Frontal cortex (tissue), 4 donors: ENCODE measurements around the gene MYOF. TPM values are rescaled to one million over a fixed set of nuclear protein-coding genes. Genes with fewer than 3 reads are reported as not detected.

Source experiments
- DNase-seq, 2 donors: peaks; one replicate each; pipeline ENCODE4 v3.0.0; 2012; ENCODE audit warnings: low spot score in 2 of 2
- FAIRE-seq: peaks from 2 replicates; lab custom pipeline; 2012; peaks lifted over from hg19 to GRCh38; lab: Jason Lieb, UNC
- small RNA-seq: library from RNA; depleted of rRNA; stranded (forward); fragments of <200 nt; gene quantifications from one replicate; pipeline ENCODE3, GENCODE V24; 2014
- total RNA-seq: library from RNA; depleted of rRNA; stranded (reverse); fragments of >200 nt; gene quantifications from one replicate; pipeline ENCODE4 v1.2.3, GENCODE V29; 2014
- donor health status: control.
- donor health status: control.
- donor health status: control.

Gene MYOF
- total RNA-seq, 1 donor from 2014 or later = 2.9 TPM

GRCh38 chr10:93277360-93277759, 204.8 kb downstream of the MYOF start:
- no peak for FAIRE-seq
- no peak for DNase-seq

GRCh38 chr10:93274419-93274818, 207.7 kb downstream of the MYOF start:
- DNase-seq = no peak
- no peak for FAIRE-seq

- no peak for DNase-seq
- FAIRE-seq = no peak
Measured at GRCh38 chr10:93272884-93273675, 209.1 kb downstream of the MYOF start.

DNA sequence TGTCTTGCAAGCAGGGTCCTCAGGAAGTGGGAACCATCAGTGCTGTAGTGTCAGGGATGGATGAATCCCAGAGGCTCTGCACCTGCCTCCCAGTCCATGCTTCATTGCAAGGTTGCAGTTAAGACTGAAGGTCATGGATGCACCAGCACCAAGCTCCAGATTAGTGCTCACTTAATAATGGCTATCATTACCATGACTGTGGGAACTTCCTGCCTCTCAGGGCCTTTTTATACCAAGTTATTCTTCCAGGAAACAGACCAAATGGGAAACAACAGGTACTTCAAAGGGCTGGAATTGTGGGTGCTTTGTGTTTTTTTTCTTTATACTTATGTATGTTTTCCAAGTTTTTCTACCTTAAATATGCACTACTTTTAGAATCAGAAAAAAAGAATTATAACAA, 210.8 kb downstream of the MYOF start:
- DNase-seq (no peak), FAIRE-seq (no peak)

- FAIRE-seq = no peak
- no peak for DNase-seq
Measured at GRCh38 chr10:93269281-93269680, 212.9 kb downstream of the MYOF start.

DNA sequence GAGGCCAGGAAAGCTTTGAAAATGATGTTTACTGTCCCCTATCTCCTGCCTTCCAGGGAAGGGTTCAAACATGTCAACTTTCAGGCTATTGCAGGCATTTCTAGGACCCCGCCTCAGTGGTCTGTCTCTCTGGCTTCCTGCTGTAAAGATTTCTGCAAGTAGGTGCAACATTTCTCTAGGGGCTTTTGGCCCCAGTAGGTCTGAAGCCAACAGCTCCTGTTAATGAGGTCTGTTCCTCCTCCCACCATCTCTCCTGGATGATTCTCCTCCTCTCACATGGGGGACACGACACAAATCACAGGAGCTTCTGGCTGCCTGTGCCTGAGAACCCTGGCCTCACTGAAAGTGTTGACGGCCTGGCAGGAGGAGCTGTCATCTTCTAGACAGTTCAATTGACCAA, 214.1 kb downstream of the MYOF start:
- no peak for FAIRE-seq

GRCh38 chr10:93267521-93267920, 214.6 kb downstream of the MYOF start:
- no peak for FAIRE-seq
- no peak for DNase-seq

More for the DNA sequence above, 214.1 kb downstream of the MYOF start:
- DNase-seq = no peak

- no peak for FAIRE-seq
- no peak for DNase-seq
Measured at GRCh38 chr10:93266858-93267257, 215.3 kb downstream of the MYOF start.

- FAIRE-seq (no peak), DNase-seq (no peak)
Measured at GRCh38 chr10:93261961-93262610, 220.0 kb downstream of the MYOF start.

DNA sequence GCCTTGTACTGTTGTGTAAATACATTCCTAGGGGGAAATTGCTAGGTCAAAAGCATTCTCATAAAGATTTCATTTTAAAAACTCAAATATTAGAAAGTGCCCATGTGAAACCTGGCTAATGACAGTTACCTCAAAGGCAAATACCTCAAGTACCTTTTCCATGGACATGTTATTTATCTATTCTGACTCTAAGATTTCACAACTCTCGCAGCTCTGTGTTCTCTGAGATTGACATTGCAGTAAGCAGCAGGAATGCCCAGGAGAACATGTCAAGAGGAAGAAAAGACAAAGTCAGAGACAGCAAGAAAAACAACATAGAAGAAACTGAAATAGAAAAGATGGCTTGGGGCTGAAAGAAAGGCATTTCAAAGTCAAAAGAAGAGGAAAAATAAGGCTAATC, 221.0 kb downstream of the MYOF start:
- DNase-seq = no peak
- FAIRE-seq = no peak

- no peak for DNase-seq
- no peak for FAIRE-seq
Measured at GRCh38 chr10:93259126-93259525, 223.0 kb downstream of the MYOF start.

Small RNA genes lying within 50 kb of the gene (small RNA-seq; reads per million reads assigned to genes)
- not detected for gene RNA5SP323

Other genes with a start within 250 kb of the MYOF start
- 2.4 TPM for gene CEP55, start 14.3 kb upstream of the MYOF start, total RNA-seq
- not detected for gene FFAR4, start 84.3 kb upstream of the MYOF start, total RNA-seq
- 9.0 TPM for gene RBP4, start 118.9 kb upstream of the MYOF start, total RNA-seq
- gene PDE6C, start 130.2 kb upstream of the MYOF start, total RNA-seq = not detected
- 18.8 TPM for gene FRA10AC1, start 220.3 kb upstream of the MYOF start, total RNA-seq